ENCODE data around the gene GTF2H2. TPM values are rescaled to one million over a fixed set of nuclear protein-coding genes. Genes with fewer than 3 reads are reported as not detected.
"Not testable (repeated sequence)": the region's sequence is repeated elsewhere in the genome, so short reads cannot be mapped to it uniquely, and the experiment has no call there.

The GTF2H2 gene
- total and polyA plus RNA-seq, 9 of the 15 experiments (the other 6 are each of a cell fraction or from before 2014, with no cell fraction given): 46.9 to 171 (median 91.9) TPM

DNA sequence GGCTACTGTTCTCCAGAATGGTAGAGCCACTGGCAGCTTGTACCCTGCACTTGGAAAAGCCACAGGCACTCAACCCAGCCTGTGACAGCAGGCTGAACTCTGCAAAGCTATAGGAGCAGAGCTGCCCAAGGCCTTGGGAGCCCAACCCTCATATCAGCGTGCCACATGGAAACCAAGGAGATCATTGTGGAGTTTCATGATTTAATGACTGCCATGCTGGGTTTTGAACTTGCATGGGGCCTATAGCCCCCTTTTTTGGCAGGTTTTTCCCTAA is 30.4 kb upstream of the GTF2H2 start:
- in situ Hi-C loops (cut with MboI); FAIRE-seq: not testable (repeated sequence)

DNA sequence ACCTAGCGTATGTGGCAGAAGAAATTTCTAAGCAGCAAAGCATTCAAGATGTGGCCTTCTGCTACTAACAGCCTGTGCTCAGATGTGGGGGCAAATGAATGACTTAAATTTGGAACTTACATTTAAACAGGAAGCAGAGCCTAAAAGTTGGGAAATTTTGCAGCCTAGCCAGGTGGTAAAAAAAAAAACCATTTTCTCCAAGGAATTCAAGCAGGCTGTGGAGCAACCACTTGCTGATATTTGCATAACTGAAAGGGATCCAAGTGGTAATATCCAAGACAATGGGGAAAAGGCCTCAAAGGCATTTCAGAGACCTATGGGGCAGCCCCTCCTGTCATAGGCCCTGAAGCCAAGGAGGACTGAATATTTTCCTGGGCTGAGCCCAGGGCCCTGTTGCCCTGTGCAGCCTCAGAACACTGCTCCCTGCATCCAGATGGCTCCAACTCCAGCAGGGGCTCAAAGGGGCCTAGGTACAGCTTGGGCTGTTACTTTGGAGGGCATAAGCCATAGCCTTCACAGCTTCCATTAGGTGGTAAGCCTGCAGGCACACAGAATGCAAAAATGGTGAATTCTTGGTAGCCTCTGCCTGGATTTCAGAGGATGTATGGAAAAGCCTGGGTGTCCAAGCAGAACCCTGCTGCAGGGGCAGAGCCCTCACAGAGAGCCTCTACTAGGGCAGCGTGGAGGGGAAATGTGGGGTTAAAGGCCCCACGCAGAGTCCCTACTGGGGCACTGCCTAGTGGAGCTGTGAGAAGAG is 29.9 kb upstream of the GTF2H2 start:
- 94% methylated on average over 2 of the region's 3 CpGs for WGBS (ENCODE audit: insufficient coverage, low coverage, missing lambda C conversion rate)
- POLR2A ChIA-PET; H4K20me1 ChIP-seq (replicated peaks; ENCODE audit: control insufficient read depth, insufficient read depth, low read length); H3K27ac ChIP-seq (ENCODE audit: extremely low read depth, low read depth, low read length); in situ Hi-C loops (cut with MboI); CTCF ChIA-PET (ENCODE audit: low intra/inter-chr PET ratio); H3K4me2 ChIP-seq (ENCODE audit: insufficient read depth, low read length); H3K27me3 ChIP-seq (ENCODE audit: control insufficient read depth in 2 of 2, insufficient read depth in 2 of 2, low read length in 2 of 2); H3K9me3 ChIP-seq (replicated peaks; ENCODE audit: control insufficient read depth, insufficient read depth, low read depth, low read length); H3K4me3 ChIP-seq; FAIRE-seq; H2AFZ ChIP-seq (ENCODE audit: low read depth, low read length); BruUV-seq (replicated peaks); H3K4me1 ChIP-seq (replicated peaks in 1 of 2; ENCODE audit: control insufficient read depth in 2 of 2, insufficient read depth in 2 of 2, low read length in 2 of 2); H3K9me1 ChIP-seq (ENCODE audit: control insufficient read depth, insufficient read depth, low read length); intact Hi-C loops (cut with micrococcal nuclease); ATAC-seq; H3K9ac ChIP-seq (ENCODE audit: insufficient read depth in 1 of 2, low read depth in 2 of 2, low read length in 2 of 2); H3K36me3 ChIP-seq (ENCODE audit: control insufficient read depth, insufficient read depth, low read length); H3K79me2 ChIP-seq (ENCODE audit: control insufficient read depth, insufficient read depth, low read length): not testable (repeated sequence)
- peak in 1 of 4 experiments; percentile 0 for DNase-seq (ENCODE audit: extremely low read depth in 1 of 4, low spot score in 3 of 4)

More for the DNA sequence above, 30.4 kb upstream of the GTF2H2 start:
- H3K79me2 ChIP-seq (ENCODE audit: control insufficient read depth, insufficient read depth, low read length); H3K4me1 ChIP-seq (replicated peaks in 1 of 2; ENCODE audit: control insufficient read depth in 2 of 2, insufficient read depth in 2 of 2, low read length in 2 of 2); H3K36me3 ChIP-seq (ENCODE audit: control insufficient read depth, insufficient read depth, low read length); ATAC-seq; H3K9ac ChIP-seq (ENCODE audit: insufficient read depth in 1 of 2, low read depth in 2 of 2, low read length in 2 of 2); intact Hi-C loops (cut with micrococcal nuclease); DNase-seq (ENCODE audit: extremely low read depth in 1 of 4, low spot score in 3 of 4); H3K9me3 ChIP-seq (replicated peaks; ENCODE audit: control insufficient read depth, insufficient read depth, low read depth, low read length); H2AFZ ChIP-seq (ENCODE audit: low read depth, low read length); CTCF ChIA-PET (ENCODE audit: low intra/inter-chr PET ratio); H3K4me3 ChIP-seq; H3K9me1 ChIP-seq (ENCODE audit: control insufficient read depth, insufficient read depth, low read length); H3K4me2 ChIP-seq (ENCODE audit: insufficient read depth, low read length); H3K27me3 ChIP-seq (ENCODE audit: control insufficient read depth in 2 of 2, insufficient read depth in 2 of 2, low read length in 2 of 2); H4K20me1 ChIP-seq (replicated peaks; ENCODE audit: control insufficient read depth, insufficient read depth, low read length); H3K27ac ChIP-seq (ENCODE audit: extremely low read depth, low read depth, low read length); BruUV-seq (replicated peaks); POLR2A ChIA-PET: not testable (repeated sequence)
- no CpG with 5 or more reads among the region's 1 CpG for WGBS (ENCODE audit: insufficient coverage, low coverage, missing lambda C conversion rate)

DNA sequence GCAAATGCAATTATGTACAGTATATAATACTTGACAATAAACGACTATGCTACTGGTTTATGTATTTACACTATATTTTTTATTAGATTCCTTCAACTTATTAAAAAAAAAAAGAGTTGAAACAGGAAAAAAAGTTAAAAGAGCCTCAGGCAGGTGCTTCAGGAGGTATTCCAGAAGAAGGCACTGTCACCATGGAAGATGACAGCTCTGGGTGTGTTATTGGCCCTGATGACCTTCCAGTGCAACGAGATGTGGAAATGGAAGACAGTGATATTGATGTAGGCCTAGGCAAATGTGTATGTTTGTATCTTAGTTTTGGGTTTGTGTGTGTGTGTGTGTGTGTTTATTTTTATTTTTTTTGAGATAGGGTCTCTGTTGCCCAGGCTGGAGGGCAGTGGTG is 22.3 kb upstream of the GTF2H2 start:
- H3K4me1 ChIP-seq (replicated peaks in 1 of 2; ENCODE audit: control insufficient read depth in 2 of 2, insufficient read depth in 2 of 2, low read length in 2 of 2); H3K79me2 ChIP-seq (ENCODE audit: control insufficient read depth, insufficient read depth, low read length); CTCF ChIA-PET (ENCODE audit: low intra/inter-chr PET ratio); H3K9me1 ChIP-seq (ENCODE audit: control insufficient read depth, insufficient read depth, low read length); H3K9me3 ChIP-seq (replicated peaks; ENCODE audit: control insufficient read depth, insufficient read depth, low read depth, low read length); H3K36me3 ChIP-seq (ENCODE audit: control insufficient read depth, insufficient read depth, low read length); H4K20me1 ChIP-seq (replicated peaks; ENCODE audit: control insufficient read depth, insufficient read depth, low read length); H2AFZ ChIP-seq (ENCODE audit: low read depth, low read length); H3K4me3 ChIP-seq; DNase-seq (ENCODE audit: extremely low read depth in 1 of 4, low spot score in 3 of 4); H3K4me2 ChIP-seq (ENCODE audit: insufficient read depth, low read length); POLR2A ChIA-PET; H3K9ac ChIP-seq (ENCODE audit: insufficient read depth in 1 of 2, low read depth in 2 of 2, low read length in 2 of 2); BruUV-seq (replicated peaks); ATAC-seq; FAIRE-seq; H3K27ac ChIP-seq (ENCODE audit: extremely low read depth, low read depth, low read length); intact Hi-C loops (cut with micrococcal nuclease); H3K27me3 ChIP-seq (ENCODE audit: control insufficient read depth in 2 of 2, insufficient read depth in 2 of 2, low read length in 2 of 2): not testable (repeated sequence)
- whole genome bisulfite sequencing (ENCODE audit: insufficient coverage, low coverage, missing lambda C conversion rate): no CpG with 5 or more reads among the region's 2 CpGs
- in situ Hi-C loops (cut with MboI): loop anchor here (5.0 kb wide), 1 partner anchor 1557 kb away; no protein-coding TSS in a partner anchor

DNA sequence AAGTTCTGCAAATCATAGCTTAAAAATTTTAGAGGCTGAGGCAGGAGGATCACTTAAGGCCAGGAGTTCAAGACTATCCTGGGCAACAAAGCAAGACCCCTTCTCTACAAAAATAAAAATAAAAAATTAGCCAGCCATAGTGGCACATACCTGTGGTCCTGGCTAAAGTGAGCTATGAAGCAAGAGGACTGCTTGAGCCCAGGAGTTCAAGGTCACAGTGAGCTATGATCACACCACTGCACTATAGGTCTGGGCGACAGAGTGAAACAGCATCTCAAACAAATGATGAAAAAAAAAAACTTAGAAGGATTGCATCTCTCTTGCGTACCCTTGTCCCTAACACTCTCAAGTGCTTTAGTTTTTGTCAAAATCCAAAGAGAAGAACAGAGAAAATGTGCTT is 21.3 kb upstream of the GTF2H2 start:
- H3K9me3 ChIP-seq (replicated peaks; ENCODE audit: control insufficient read depth, insufficient read depth, low read depth, low read length); in situ Hi-C loops (cut with MboI); POLR2A ChIA-PET; CTCF ChIA-PET (ENCODE audit: low intra/inter-chr PET ratio); ATAC-seq; DNase-seq (ENCODE audit: extremely low read depth in 1 of 4, low spot score in 3 of 4); intact Hi-C loops (cut with micrococcal nuclease); H3K4me1 ChIP-seq (replicated peaks in 1 of 2; ENCODE audit: control insufficient read depth in 2 of 2, insufficient read depth in 2 of 2, low read length in 2 of 2); H3K36me3 ChIP-seq (ENCODE audit: control insufficient read depth, insufficient read depth, low read length); FAIRE-seq; H3K27ac ChIP-seq (ENCODE audit: extremely low read depth, low read depth, low read length); H3K27me3 ChIP-seq (ENCODE audit: control insufficient read depth in 2 of 2, insufficient read depth in 2 of 2, low read length in 2 of 2); BruUV-seq (replicated peaks); H3K4me2 ChIP-seq (ENCODE audit: insufficient read depth, low read length); H2AFZ ChIP-seq (ENCODE audit: low read depth, low read length); H3K4me3 ChIP-seq; H3K9ac ChIP-seq (ENCODE audit: insufficient read depth in 1 of 2, low read depth in 2 of 2, low read length in 2 of 2); H3K9me1 ChIP-seq (ENCODE audit: control insufficient read depth, insufficient read depth, low read length); H4K20me1 ChIP-seq (replicated peaks; ENCODE audit: control insufficient read depth, insufficient read depth, low read length); H3K79me2 ChIP-seq (ENCODE audit: control insufficient read depth, insufficient read depth, low read length): not testable (repeated sequence)
- WGBS (ENCODE audit: insufficient coverage, low coverage, missing lambda C conversion rate): 20% methylated on average over 1 of the region's 2 CpGs
